ENCODE data around the gene IRX2. TPM values are rescaled to one million over a fixed set of nuclear protein-coding genes. Genes with fewer than 3 reads are reported as not detected.

The IRX2 gene
- total RNA-seq, result 10 to 100 TPM in 1 of 8 experiments, 1 to 10 TPM in 6, under 1 TPM in 1; 0.76 to 13.9 (median 6.1) TPM

GRCh38 chr5:2751592-2752021 is at the start of gene IRX2:
Gene IRX2 (minus strand): TSS chr5:2751677. CDS start chr5:2751413, 264 bp downstream.
- ATAC-seq (replicated peaks in 6 of 8), result peak; percentile 62 to 83 (median 78)
- Histone ChIP-seq H3K4me1 (replicated peaks in 1 of 2) (peaks cover 0 to 12% of the 10 kb centered on the region in 2 donors), H3K4me3 (peak within 1 kb of the TSS in 4 of 5 donors; percentile 42 to 74 (median 48)), H3K27ac (peak within 1 kb of the TSS in 1 of 2 donors; percentile 40)
- in situ Hi-C loops (cut with MboI; ENCODE audit: low pct_unique_long_range_greater_than_20kb in 2 of 9, low sequenced_read_pairs in 9 of 9, unreplicated experiment in 9 of 9), result no loop called here
- WGBS, 10 experiments, result no CpG with 5 or more reads among the region's 53 CpGs

DNA sequence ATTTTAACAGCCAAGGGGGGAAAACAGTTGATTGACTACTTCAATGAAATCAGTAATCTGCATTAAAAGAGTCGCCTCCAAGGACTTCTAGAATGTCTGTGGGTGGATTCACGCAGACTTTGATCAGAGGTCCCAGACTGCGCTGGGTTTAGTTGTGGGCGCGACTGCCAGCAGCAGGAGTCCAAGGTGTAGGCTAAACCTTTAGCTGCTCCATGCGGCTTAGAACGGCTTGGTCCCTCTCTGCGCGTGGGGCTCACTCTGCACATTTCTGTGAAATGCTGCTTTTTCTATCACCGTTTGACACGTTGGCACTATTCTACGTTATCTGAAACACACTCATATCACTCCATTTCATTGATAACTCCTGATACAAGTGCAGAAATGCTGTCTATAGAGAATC is 48.6 kb upstream of the IRX2 start:
- in situ Hi-C loops (cut with MboI; ENCODE audit: low pct_unique_long_range_greater_than_20kb in 2 of 9, low sequenced_read_pairs in 9 of 9, unreplicated experiment in 9 of 9), result no loop called here
- H3K4me1 ChIP-seq (replicated peaks in 1 of 2), result peaks cover 0 to 49% of the 10 kb centered on the region in 2 donors
- no peak overlapping the region for H3K4me3 ChIP-seq
- peak in 3 of 8 experiments; percentile 12 to 32 (median 20) for ATAC-seq (replicated peaks in 6 of 8)
- H3K27ac ChIP-seq, result no peak overlapping the region
- 41 to 100% (median 71%) methylated on average over 1 to 11 of the region's 12 CpGs; no CpG with 5 or more reads in 2 of the 10 experiments for WGBS, 10 experiments

DNA sequence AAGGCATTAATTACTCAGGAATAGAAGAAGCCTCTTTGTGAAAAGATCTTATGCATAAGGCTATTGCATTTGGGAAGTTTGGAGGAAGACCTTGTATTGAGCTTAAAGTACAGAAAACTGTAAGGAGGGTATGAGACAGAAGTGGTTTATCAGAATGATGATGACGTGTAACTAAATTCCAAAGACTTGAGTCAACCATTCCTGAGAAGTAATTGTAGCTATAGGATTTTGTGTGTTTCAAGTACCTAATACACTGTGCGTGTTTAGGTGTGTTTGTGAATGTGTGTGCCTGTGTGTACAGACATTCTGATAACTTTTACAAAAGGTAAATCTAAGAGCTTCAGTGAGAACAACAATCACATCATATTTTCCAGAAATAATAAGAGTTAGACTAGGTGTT is 46.5 kb upstream of the IRX2 start:
- Histone ChIP-seq H3K4me1 (replicated peaks in 1 of 2) (peaks cover 0 to 40% of the 10 kb centered on the region in 2 donors), H3K4me3 (no peak overlapping the region), H3K27ac (no peak overlapping the region)
- ATAC-seq (replicated peaks in 6 of 8), result no peak
- WGBS, 10 experiments, result 25 to 100% (median 75%) methylated on average over 1 to 2 of the region's 2 CpGs; no CpG with 5 or more reads in 2 of the 10 experiments
- in situ Hi-C loops (cut with MboI; ENCODE audit: low pct_unique_long_range_greater_than_20kb in 2 of 9, low sequenced_read_pairs in 9 of 9, unreplicated experiment in 9 of 9), result no loop called here

- H3K27ac ChIP-seq, result no peak overlapping the region
- 0 to 86% (median 78%) methylated on average over 1 to 3 of the region's 3 CpGs; no CpG with 5 or more reads in 4 of the 10 experiments for WGBS, 10 experiments
- in situ Hi-C loops (cut with MboI; ENCODE audit: low pct_unique_long_range_greater_than_20kb in 2 of 9, low sequenced_read_pairs in 9 of 9, unreplicated experiment in 9 of 9), result no loop called here
- peaks cover 0 to 32% of the 10 kb centered on the region in 2 donors for H3K4me1 ChIP-seq (replicated peaks in 1 of 2)
- H3K4me3 ChIP-seq, result no peak overlapping the region
- ATAC-seq (replicated peaks in 6 of 8), result no peak
Measured at GRCh38 chr5:2797160-2797559, 45.7 kb upstream of the IRX2 start.

- no peak overlapping the region for H3K4me3 ChIP-seq
- no peaks in the 10 kb centered on the region for H3K4me1 ChIP-seq (replicated peaks in 1 of 2)
- ATAC-seq (replicated peaks in 6 of 8), result no peak
- in situ Hi-C loops (cut with MboI; ENCODE audit: low pct_unique_long_range_greater_than_20kb in 2 of 9, low sequenced_read_pairs in 9 of 9, unreplicated experiment in 9 of 9), result no loop called here
- WGBS, 10 experiments, result 25 to 100% (median 69%) methylated on average over 1 to 3 of the region's 3 CpGs; no CpG with 5 or more reads in 5 of the 10 experiments
- no peak overlapping the region for H3K27ac ChIP-seq
Measured at GRCh38 chr5:2783223-2783622, 31.7 kb upstream of the IRX2 start.

DNA sequence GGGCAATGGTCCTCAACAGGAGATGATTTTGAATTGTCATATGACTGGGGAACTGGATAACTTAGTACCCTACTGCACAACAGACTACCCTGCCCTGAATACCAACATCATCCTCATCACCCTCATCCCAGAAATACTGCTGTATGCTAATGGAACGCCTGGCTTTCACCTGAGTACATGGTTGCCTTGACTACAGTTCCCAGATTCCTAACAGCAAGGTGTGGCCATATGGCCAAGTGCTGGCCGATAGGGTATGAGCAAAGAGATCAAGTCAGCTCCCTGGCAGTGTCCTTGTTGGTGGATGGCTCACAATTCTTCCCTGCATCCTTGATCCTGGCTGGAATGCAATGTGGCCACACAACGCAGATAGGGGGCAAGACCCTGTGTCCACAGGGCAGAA is 31.2 kb upstream of the IRX2 start:
- no peak overlapping the region for H3K4me3 ChIP-seq
- H3K27ac ChIP-seq, result no peak overlapping the region
- no peaks in the 10 kb centered on the region for H3K4me1 ChIP-seq (replicated peaks in 1 of 2)
- in situ Hi-C loops (cut with MboI; ENCODE audit: low pct_unique_long_range_greater_than_20kb in 2 of 9, low sequenced_read_pairs in 9 of 9, unreplicated experiment in 9 of 9), result no loop called here
- WGBS, 10 experiments, result 42 to 100% (median 100%) methylated on average over 2 of the region's 3 CpGs; no CpG with 5 or more reads in 7 of the 10 experiments
- ATAC-seq (replicated peaks in 6 of 8), result no peak

GRCh38 chr5:2780421-2781171 is 29.1 kb upstream of the IRX2 start:
- Histone ChIP-seq H3K4me1 (replicated peaks in 1 of 2) (no peaks in the 10 kb centered on the region), H3K27ac (no peak overlapping the region), H3K4me3 (no peak overlapping the region)
- in situ Hi-C loops (cut with MboI; ENCODE audit: low pct_unique_long_range_greater_than_20kb in 2 of 9, low sequenced_read_pairs in 9 of 9, unreplicated experiment in 9 of 9), result no loop called here
- WGBS, 10 experiments, result 0 to 94% (median 38%) methylated on average over 1 to 7 of the region's 11 CpGs; no CpG with 5 or more reads in 1 of the 10 experiments
- peak in 1 of 8 experiments; percentile 57 for ATAC-seq (replicated peaks in 6 of 8)

GRCh38 chr5:2779459-2779858 is 28.0 kb upstream of the IRX2 start:
- in situ Hi-C loops (cut with MboI; ENCODE audit: low pct_unique_long_range_greater_than_20kb in 2 of 9, low sequenced_read_pairs in 9 of 9, unreplicated experiment in 9 of 9), result no loop called here
- Histone ChIP-seq H3K4me3 (no peak overlapping the region), H3K4me1 (replicated peaks in 1 of 2) (no peaks in the 10 kb centered on the region), H3K27ac (no peak overlapping the region)
- no peak for ATAC-seq (replicated peaks in 6 of 8)
- 31 to 100% (median 60%) methylated on average over 1 to 8 of the region's 9 CpGs; no CpG with 5 or more reads in 2 of the 10 experiments for WGBS, 10 experiments

- in situ Hi-C loops (cut with MboI; ENCODE audit: low pct_unique_long_range_greater_than_20kb in 2 of 9, low sequenced_read_pairs in 9 of 9, unreplicated experiment in 9 of 9), result no loop called here
- 30 to 96% (median 69%) methylated on average over 1 to 19 of the region's 20 CpGs for WGBS, 10 experiments
- H3K4me1 ChIP-seq (replicated peaks in 1 of 2), result no peaks in the 10 kb centered on the region
- ATAC-seq (replicated peaks in 6 of 8), result no peak
- H3K27ac ChIP-seq, result no peak overlapping the region
- H3K4me3 ChIP-seq, result no peak overlapping the region
Measured at GRCh38 chr5:2776337-2777302, 25.1 kb upstream of the IRX2 start.

DNA sequence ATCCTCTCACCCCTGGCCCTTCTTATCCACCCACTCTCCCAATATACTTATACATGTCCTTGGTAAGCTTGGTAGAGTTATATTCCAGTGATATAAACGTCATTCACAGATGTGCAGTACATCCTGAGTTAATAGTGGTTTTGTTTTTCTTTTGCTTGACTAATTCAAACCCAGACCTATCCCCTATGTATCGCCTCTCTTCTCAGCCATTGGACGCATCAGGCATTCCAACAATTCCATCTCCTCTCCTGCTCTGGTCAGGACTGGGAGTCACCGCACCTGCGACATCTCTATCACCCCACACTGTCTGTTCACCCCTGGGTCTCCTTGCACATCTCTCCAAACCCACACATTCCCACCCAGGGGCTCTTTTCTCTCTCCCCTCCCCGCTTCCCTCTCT is 21.9 kb upstream of the IRX2 start:
- WGBS, 10 experiments, result 25 to 88% (median 80%) methylated on average over 1 to 6 of the region's 6 CpGs; no CpG with 5 or more reads in 5 of the 10 experiments
- ATAC-seq (replicated peaks in 6 of 8), result no peak
- Histone ChIP-seq H3K4me3 (no peak overlapping the region), H3K4me1 (replicated peaks in 1 of 2) (no peaks in the 10 kb centered on the region), H3K27ac (no peak overlapping the region)
- in situ Hi-C loops (cut with MboI; ENCODE audit: low pct_unique_long_range_greater_than_20kb in 2 of 9, low sequenced_read_pairs in 9 of 9, unreplicated experiment in 9 of 9), result no loop called here

DNA sequence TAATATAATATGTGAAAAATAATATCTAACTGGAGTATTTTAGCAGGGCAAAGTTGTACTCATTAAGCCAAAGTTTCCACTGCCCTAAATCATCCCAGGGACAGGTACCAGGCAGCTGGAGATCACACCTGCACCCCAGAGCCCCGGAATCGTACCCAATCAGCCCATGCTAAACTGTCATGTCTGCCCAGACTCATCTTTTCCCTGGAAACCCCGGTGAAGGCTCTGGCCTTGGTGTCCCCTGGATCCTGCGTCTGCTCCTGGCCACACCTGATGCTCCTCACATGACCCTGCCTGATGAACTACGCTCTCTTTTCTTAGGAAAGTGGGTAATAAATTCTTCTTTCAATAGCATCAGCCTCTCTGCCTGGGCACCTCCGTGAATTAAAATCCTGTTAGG is 15.6 kb upstream of the IRX2 start:
- no peak overlapping the region for H3K4me3 ChIP-seq
- in situ Hi-C loops (cut with MboI; ENCODE audit: low pct_unique_long_range_greater_than_20kb in 2 of 9, low sequenced_read_pairs in 9 of 9, unreplicated experiment in 9 of 9), result no loop called here
- H3K27ac ChIP-seq, result no peak overlapping the region
- ATAC-seq (replicated peaks in 6 of 8), result no peak
- no peaks in the 10 kb centered on the region for H3K4me1 ChIP-seq (replicated peaks in 1 of 2)
- 8 to 96% (median 65%) methylated on average over 1 to 4 of the region's 6 CpGs; no CpG with 5 or more reads in 1 of the 10 experiments for WGBS, 10 experiments

GRCh38 chr5:2764581-2764980 is 13.1 kb upstream of the IRX2 start:
- H3K4me3 ChIP-seq, result no peak overlapping the region
- in situ Hi-C loops (cut with MboI; ENCODE audit: low pct_unique_long_range_greater_than_20kb in 2 of 9, low sequenced_read_pairs in 9 of 9, unreplicated experiment in 9 of 9), result no loop called here
- H3K4me1 ChIP-seq (replicated peaks in 1 of 2), result no peaks in the 10 kb centered on the region
- 20 to 90% (median 77%) methylated on average over 1 to 11 of the region's 15 CpGs; no CpG with 5 or more reads in 7 of the 10 experiments for WGBS, 10 experiments
- no peak for ATAC-seq (replicated peaks in 6 of 8)
- H3K27ac ChIP-seq, result no peak overlapping the region

DNA sequence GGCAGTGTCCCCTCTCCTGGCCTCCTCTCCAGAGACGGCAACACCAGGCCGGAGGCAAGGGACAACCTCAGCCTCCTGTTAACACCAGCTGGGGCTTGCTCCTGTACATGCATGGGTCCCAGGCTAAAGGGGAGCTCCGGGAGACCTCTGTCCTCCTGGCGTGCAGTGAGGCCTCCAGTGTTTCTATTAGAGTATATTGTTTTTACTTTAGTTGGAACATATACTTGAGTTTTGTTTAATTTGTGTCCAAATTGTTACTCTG is 12.0 kb upstream of the IRX2 start:
- Histone ChIP-seq H3K4me1 (replicated peaks in 1 of 2) (no peaks in the 10 kb centered on the region), H3K27ac (no peak overlapping the region), H3K4me3 (no peak overlapping the region)
- WGBS, 10 experiments, result 60 to 100% (median 90%) methylated on average over 2 of the region's 4 CpGs; no CpG with 5 or more reads in 7 of the 10 experiments
- ATAC-seq (replicated peaks in 6 of 8), result no peak
- in situ Hi-C loops (cut with MboI; ENCODE audit: low pct_unique_long_range_greater_than_20kb in 2 of 9, low sequenced_read_pairs in 9 of 9, unreplicated experiment in 9 of 9), result no loop called here

Data from motor neuron (in vitro differentiated cells).